ENCODE measurements around the gene SH3TC1. TPM values are rescaled to one million over a fixed set of nuclear protein-coding genes. Genes with fewer than 3 reads are reported as not detected.

SH3TC1 gene
- total and polyA plus RNA-seq, 4 donors: 6.5 to 34.6 (median 25.8) TPM

DNA sequence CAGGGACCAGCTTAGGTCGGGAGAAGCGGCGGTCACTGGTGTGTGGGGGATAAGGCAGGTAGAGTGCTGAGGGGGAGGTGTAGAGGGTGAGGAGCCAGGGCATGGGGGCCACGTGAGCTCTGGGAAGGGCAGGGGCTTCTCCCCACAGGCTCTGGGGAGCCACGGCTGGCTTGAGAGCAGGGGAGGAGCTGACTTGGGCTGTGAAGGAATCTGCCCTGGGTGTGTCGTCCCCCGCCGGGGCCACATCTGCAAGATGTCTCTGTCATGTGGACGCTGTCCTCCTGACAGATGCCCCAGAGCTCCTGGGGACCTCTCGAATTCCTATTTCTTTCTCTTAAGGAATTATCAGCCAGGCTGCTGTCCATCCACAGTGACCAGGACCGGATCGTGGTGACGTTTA is 15.0 kb downstream of the SH3TC1 start:
- Histone ChIP-seq H3K9me3 (ENCODE audit: control insufficient read depth in 4 of 4, low read length in 3 of 4) (no peaks in the 10 kb centered on the region), H3K9ac (ENCODE audit: low read depth in 1 of 2, low read length in 2 of 2) (no peak overlapping the region), H3K27ac (ENCODE audit: low read depth in 1 of 2, low read length in 2 of 2) (no peak overlapping the region), H3K4me1 (ENCODE audit: control insufficient read depth in 4 of 4, insufficient read depth in 4 of 4, low read length in 3 of 4) (peaks cover 12 to 20% (median 16%) of the 10 kb centered on the region in 4 donors), H3K36me3 (ENCODE audit: control insufficient read depth in 4 of 4, insufficient read depth in 3 of 4, low read depth in 1 of 4, low read length in 3 of 4) (peaks cover 8 to 28% (median 16%) of the 10 kb centered on the region in 4 donors), H3K4me3 (ENCODE audit: low read depth in 1 of 3, low read length in 3 of 3) (no peak overlapping the region), H3K27me3 (ENCODE audit: control insufficient read depth in 4 of 4, insufficient read depth in 4 of 4, low read length in 3 of 4) (no peaks in the 10 kb centered on the region)
- TF ChIP-seq JUND (IDR thresholded peaks at IDR 0.05): no peak
- no peak for TF ChIP-seq SP1 (IDR thresholded peaks at IDR 0.05)
- TF ChIP-seq, protein P1, sequence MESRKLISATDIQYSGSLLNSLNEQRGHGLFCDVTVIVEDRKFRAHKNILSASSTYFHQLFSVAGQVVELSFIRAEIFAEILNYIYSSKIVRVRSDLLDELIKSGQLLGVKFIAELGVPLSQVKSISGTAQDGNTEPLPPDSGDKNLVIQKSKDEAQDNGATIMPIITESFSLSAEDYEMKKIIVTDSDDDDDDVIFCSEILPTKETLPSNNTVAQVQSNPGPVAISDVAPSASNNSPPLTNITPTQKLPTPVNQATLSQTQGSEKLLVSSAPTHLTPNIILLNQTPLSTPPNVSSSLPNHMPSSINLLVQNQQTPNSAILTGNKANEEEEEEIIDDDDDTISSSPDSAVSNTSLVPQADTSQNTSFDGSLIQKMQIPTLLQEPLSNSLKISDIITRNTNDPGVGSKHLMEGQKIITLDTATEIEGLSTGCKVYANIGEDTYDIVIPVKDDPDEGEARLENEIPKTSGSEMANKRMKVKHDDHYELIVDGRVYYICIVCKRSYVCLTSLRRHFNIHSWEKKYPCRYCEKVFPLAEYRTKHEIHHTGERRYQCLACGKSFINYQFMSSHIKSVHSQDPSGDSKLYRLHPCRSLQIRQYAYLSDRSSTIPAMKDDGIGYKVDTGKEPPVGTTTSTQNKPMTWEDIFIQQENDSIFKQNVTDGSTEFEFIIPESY (IDR thresholded peaks at IDR 0.05): no peak
- TF ChIP-seq NR2F2 (IDR thresholded peaks at IDR 0.05): no peak
- TF ChIP-seq RXRA (IDR thresholded peaks at IDR 0.05): no peak
- TF ChIP-seq GABPA (IDR thresholded peaks at IDR 0.05 in 1 of 2, conservative IDR thresholded peaks at IDR 0.05 in 1 of 2): no peak
- TF ChIP-seq, protein P2, sequence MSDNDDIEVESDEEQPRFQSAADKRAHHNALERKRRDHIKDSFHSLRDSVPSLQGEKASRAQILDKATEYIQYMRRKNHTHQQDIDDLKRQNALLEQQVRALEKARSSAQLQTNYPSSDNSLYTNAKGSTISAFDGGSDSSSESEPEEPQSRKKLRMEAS (IDR thresholded peaks at IDR 0.05): no peak
- TF ChIP-seq, protein P3, sequence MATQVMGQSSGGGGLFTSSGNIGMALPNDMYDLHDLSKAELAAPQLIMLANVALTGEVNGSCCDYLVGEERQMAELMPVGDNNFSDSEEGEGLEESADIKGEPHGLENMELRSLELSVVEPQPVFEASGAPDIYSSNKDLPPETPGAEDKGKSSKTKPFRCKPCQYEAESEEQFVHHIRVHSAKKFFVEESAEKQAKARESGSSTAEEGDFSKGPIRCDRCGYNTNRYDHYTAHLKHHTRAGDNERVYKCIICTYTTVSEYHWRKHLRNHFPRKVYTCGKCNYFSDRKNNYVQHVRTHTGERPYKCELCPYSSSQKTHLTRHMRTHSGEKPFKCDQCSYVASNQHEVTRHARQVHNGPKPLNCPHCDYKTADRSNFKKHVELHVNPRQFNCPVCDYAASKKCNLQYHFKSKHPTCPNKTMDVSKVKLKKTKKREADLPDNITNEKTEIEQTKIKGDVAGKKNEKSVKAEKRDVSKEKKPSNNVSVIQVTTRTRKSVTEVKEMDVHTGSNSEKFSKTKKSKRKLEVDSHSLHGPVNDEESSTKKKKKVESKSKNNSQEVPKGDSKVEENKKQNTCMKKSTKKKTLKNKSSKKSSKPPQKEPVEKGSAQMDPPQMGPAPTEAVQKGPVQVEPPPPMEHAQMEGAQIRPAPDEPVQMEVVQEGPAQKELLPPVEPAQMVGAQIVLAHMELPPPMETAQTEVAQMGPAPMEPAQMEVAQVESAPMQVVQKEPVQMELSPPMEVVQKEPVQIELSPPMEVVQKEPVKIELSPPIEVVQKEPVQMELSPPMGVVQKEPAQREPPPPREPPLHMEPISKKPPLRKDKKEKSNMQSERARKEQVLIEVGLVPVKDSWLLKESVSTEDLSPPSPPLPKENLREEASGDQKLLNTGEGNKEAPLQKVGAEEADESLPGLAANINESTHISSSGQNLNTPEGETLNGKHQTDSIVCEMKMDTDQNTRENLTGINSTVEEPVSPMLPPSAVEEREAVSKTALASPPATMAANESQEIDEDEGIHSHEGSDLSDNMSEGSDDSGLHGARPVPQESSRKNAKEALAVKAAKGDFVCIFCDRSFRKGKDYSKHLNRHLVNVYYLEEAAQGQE (IDR thresholded peaks at IDR 0.05): no peak
- no peak for TF ChIP-seq EGR1 (IDR thresholded peaks at IDR 0.05; ENCODE audit: low read depth in 2 of 2)
- no peak for TF ChIP-seq YY1 (IDR thresholded peaks at IDR 0.05)
- no peak for TF ChIP-seq FOXA1 (IDR thresholded peaks at IDR 0.05)
- WGBS: 90% methylated on average over 13 of the region's 13 CpGs
- no peak for DNase-seq (ENCODE audit: low spot score)

DNA sequence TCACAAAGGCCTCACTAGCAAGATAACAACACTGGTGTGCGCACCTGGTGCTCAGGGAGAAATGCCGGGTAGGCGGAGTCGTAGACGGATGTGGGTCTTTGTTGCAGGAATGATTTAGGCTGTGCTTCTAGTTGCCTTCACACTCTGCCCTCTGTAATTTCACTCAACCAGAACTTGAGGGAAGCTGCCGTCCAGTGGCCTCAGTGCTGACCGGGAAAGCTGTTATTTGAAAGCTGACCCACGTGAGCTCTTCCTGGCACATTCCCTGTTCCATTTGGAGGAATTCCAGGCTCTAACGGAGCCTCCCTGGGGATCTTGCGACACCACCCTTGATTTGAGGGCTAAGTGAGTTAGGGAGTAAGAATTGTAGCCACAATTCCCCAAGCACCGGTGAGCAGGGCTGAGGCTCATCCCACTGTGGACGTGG is 15.9 kb downstream of the SH3TC1 start:
- TF ChIP-seq GABPA (IDR thresholded peaks at IDR 0.05 in 1 of 2, conservative IDR thresholded peaks at IDR 0.05 in 1 of 2): peak in 1 of 2 donors; percentile 53
- TF ChIP-seq FOXA1 (IDR thresholded peaks at IDR 0.05): peak; percentile 69
- peak in 1 of 2 donors; percentile 11 for TF ChIP-seq JUND (IDR thresholded peaks at IDR 0.05)
- TF ChIP-seq, protein P4, sequence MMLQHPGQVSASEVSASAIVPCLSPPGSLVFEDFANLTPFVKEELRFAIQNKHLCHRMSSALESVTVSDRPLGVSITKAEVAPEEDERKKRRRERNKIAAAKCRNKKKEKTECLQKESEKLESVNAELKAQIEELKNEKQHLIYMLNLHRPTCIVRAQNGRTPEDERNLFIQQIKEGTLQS (IDR thresholded peaks at IDR 0.05): no peak
- peak; percentile 53 to 86 for TF ChIP-seq RXRA (IDR thresholded peaks at IDR 0.05)
- TF ChIP-seq, protein P3 (IDR thresholded peaks at IDR 0.05): peak; percentile 100
- TF ChIP-seq SP1 (IDR thresholded peaks at IDR 0.05): peak; percentile 46
- peak; percentile 49 to 69 for TF ChIP-seq HNF4A (conservative IDR thresholded peaks at IDR 0.05)
- TF ChIP-seq, protein P5, sequence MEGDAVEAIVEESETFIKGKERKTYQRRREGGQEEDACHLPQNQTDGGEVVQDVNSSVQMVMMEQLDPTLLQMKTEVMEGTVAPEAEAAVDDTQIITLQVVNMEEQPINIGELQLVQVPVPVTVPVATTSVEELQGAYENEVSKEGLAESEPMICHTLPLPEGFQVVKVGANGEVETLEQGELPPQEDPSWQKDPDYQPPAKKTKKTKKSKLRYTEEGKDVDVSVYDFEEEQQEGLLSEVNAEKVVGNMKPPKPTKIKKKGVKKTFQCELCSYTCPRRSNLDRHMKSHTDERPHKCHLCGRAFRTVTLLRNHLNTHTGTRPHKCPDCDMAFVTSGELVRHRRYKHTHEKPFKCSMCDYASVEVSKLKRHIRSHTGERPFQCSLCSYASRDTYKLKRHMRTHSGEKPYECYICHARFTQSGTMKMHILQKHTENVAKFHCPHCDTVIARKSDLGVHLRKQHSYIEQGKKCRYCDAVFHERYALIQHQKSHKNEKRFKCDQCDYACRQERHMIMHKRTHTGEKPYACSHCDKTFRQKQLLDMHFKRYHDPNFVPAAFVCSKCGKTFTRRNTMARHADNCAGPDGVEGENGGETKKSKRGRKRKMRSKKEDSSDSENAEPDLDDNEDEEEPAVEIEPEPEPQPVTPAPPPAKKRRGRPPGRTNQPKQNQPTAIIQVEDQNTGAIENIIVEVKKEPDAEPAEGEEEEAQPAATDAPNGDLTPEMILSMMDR (IDR thresholded peaks at IDR 0.05; ENCODE audit: low read depth, low read length, missing input control): no peak
- TF ChIP-seq RAD21 (IDR thresholded peaks at IDR 0.05): peak in 1 of 2 donors; percentile 61
- TF ChIP-seq YY1 (IDR thresholded peaks at IDR 0.05): peak; percentile 53
- peak in 1 of 2 donors; percentile 60 for TF ChIP-seq EGR1 (IDR thresholded peaks at IDR 0.05; ENCODE audit: low read depth in 2 of 2)
- TF ChIP-seq HNF4G (IDR thresholded peaks at IDR 0.05): no peak
- peak; percentile 54 for TF ChIP-seq FOXA2 (IDR thresholded peaks at IDR 0.05)
- TF ChIP-seq, protein P2 (IDR thresholded peaks at IDR 0.05): no peak
- peaks cover 8 to 34% (median 16%) of the 10 kb centered on the region in 4 donors for H3K36me3 ChIP-seq (ENCODE audit: control insufficient read depth in 4 of 4, insufficient read depth in 3 of 4, low read depth in 1 of 4, low read length in 3 of 4)
- peaks cover 12 to 20% (median 16%) of the 10 kb centered on the region in 4 donors for H3K4me1 ChIP-seq (ENCODE audit: control insufficient read depth in 4 of 4, insufficient read depth in 4 of 4, low read length in 3 of 4)
- H3K9ac ChIP-seq (ENCODE audit: low read depth in 1 of 2, low read length in 2 of 2): no peak overlapping the region
- H3K4me3 ChIP-seq (ENCODE audit: low read depth in 1 of 3, low read length in 3 of 3): no peak overlapping the region
- WGBS: 31% methylated on average over 12 of the region's 12 CpGs
- peak overlapping the region; percentile 37 to 48 for H3K27ac ChIP-seq (ENCODE audit: low read depth in 1 of 2, low read length in 2 of 2)
- no peak for DNase-seq (ENCODE audit: low spot score)
- no peaks in the 10 kb centered on the region for H3K9me3 ChIP-seq (ENCODE audit: control insufficient read depth in 4 of 4, low read length in 3 of 4)
- no peaks in the 10 kb centered on the region for H3K27me3 ChIP-seq (ENCODE audit: control insufficient read depth in 4 of 4, insufficient read depth in 4 of 4, low read length in 3 of 4)
